Vagina (tissue), 2 donors: Measurements from ENCODE around the gene PRR23B. TPM values are rescaled to one million over a fixed set of nuclear protein-coding genes. Genes with fewer than 3 reads are reported as not detected.

Experiments used
- DNase-seq, 2 donors: peaks; one replicate each; pipeline ENCODE4 v3.0.0-alpha.2; 2017; ENCODE audit errors: extremely low spot score in 2 of 2
- H3K27ac ChIP-seq: fragments of 200-600 bp; sonication (generic); one replicate; pipeline ENCODE4 v1.5.1; 2019
- H3K27me3 ChIP-seq: fragments of 200-600 bp; sonication (generic); one replicate; pipeline ENCODE4 v1.5.1; 2019
- H3K36me3 ChIP-seq, 2 donors: fragments of 200-600 bp; sonication (generic); one replicate each; pipeline ENCODE4 v1.5.1; 2017 to 2019
- H3K4me1 ChIP-seq: fragments of 200-600 bp; sonication (generic); one replicate; pipeline ENCODE4 v1.5.1; 2019
- H3K4me3 ChIP-seq, 2 donors: fragments of 200-600 bp; sonication (generic); 1 replicate in 1 of 2; 2 replicates in 1 of 2; pipeline ENCODE4 v1.5.1; 2016 to 2019
- H3K9me3 ChIP-seq: fragments of 200-600 bp; sonication (generic); one replicate; pipeline ENCODE4 v1.5.1; 2019
- CTCF ChIP-seq, 3 experiments: fragments of 450-650 bp in 2 of 3; fragments of 200-600 bp in 1 of 3; sonication (generic) in 1 of 3; IDR thresholded peaks; one replicate each; pipeline ENCODE4 v1.5.1; 2017 to 2019; ENCODE audit warnings: antibody characterized with exemption in 3 of 3, mild to moderate bottlenecking in 2 of 3, moderate library complexity in 2 of 3
- POLR2A ChIP-seq, 2 donors: fragments of 450-650 bp; IDR thresholded peaks; one replicate each; pipeline ENCODE4 v1.6.1; 2017; ENCODE audit warnings: antibody characterized with exemption in 2 of 2, mild to moderate bottlenecking in 2 of 2, moderate library complexity in 2 of 2
- POLR2AphosphoS5 ChIP-seq, 2 donors: sonication (generic); formaldehyde crosslinking; IDR thresholded peaks; one replicate each; pipeline ENCODE4 v1.9.0; 2017; ENCODE audit warnings: antibody characterized with exemption in 2 of 2, mild to moderate bottlenecking in 2 of 2, low read depth in 1 of 2; ENCODE audit not compliant: insufficient read depth in 1 of 2
- intact Hi-C: fragments of 100-400 bp; cut with DNase I; formaldehyde crosslinking; loops from one replicate; pipeline ENCODE4 v1.15.1; 2023
- total RNA-seq: library from RNA; depleted of rRNA; stranded (reverse); fragments of >200 nt; gene quantifications from one replicate; pipeline ENCODE4 v1.2.3, GENCODE V29; 2016

The PRR23B gene
- total RNA-seq, 1 donor from 2014 or later: not detected

DNA sequence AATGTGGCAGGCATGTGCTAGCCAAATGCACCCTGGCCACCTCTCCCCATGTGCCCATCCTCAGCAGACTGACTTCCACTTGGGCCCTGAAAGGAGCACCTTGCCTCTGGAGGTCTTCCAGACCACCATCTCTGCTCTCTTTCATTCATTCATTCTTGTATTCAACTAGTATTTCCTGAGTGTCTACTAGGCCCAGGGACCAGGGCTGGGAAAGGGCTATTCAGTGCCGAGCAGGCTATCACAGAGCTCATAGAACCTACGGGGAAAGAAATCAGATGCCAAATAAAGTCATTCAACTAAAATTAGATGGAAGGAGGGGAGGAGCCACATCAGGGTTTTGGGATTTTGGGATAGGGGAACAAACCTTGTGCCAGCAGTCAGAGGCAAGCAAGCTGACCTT lies 33.5 kb downstream of the PRR23B start:
- TF ChIP-seq CTCF (IDR thresholded peaks at IDR 0.05) (no peak), POLR2AphosphoS5 (IDR thresholded peaks at IDR 0.05; ENCODE audit: insufficient read depth in 1 of 2, low read depth in 1 of 2) (no peak), POLR2A (IDR thresholded peaks at IDR 0.05) (no peak)
- no peak overlapping the region for H3K4me3 ChIP-seq
- no peaks in the 10 kb centered on the region for H3K4me1 ChIP-seq
- H3K27ac ChIP-seq: no peak overlapping the region
- intact Hi-C loops: no loop called here
- no peaks in the 10 kb centered on the region for H3K27me3 ChIP-seq
- no peak for DNase-seq
- no peaks in the 10 kb centered on the region for H3K9me3 ChIP-seq
- H3K36me3 ChIP-seq: no peaks in the 10 kb centered on the region

GRCh38 chr3:138985932-138986331 lies 34.8 kb downstream of the PRR23B start:
- Histone ChIP-seq H3K36me3 (no peaks in the 10 kb centered on the region), H3K9me3 (no peaks in the 10 kb centered on the region), H3K27me3 (no peaks in the 10 kb centered on the region), H3K4me1 (no peaks in the 10 kb centered on the region), H3K27ac (no peak overlapping the region), H3K4me3 (no peak overlapping the region)
- intact Hi-C loops: no loop called here
- TF ChIP-seq POLR2AphosphoS5 (IDR thresholded peaks at IDR 0.05; ENCODE audit: insufficient read depth in 1 of 2, low read depth in 1 of 2): no peak
- TF ChIP-seq CTCF (IDR thresholded peaks at IDR 0.05): no peak
- no peak for TF ChIP-seq POLR2A (IDR thresholded peaks at IDR 0.05)
- DNase-seq: no peak

DNA sequence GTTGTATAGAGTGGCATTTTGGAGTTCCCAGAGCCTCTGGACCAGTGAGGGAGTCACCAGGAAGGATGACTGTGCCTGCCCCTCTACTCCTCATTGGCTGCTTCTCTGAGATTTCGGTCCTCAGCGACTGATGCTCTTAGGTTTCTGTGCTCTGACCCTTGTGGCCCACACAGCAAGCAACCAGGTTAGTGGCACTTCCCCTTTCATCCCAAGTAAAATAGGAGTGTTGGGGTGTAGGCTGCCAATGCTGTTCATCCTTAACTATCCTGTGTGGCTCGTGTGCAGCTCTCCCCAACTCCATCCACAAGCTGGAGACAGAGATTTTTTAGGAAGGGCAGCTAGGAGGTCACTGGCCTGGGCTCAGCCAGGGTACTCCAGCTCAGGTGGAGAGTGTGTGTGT lies 35.9 kb downstream of the PRR23B start:
- TF ChIP-seq CTCF (IDR thresholded peaks at IDR 0.05) (no peak), POLR2A (IDR thresholded peaks at IDR 0.05) (no peak), POLR2AphosphoS5 (IDR thresholded peaks at IDR 0.05; ENCODE audit: insufficient read depth in 1 of 2, low read depth in 1 of 2) (no peak)
- H3K36me3 ChIP-seq: no peaks in the 10 kb centered on the region
- H3K4me1 ChIP-seq: no peaks in the 10 kb centered on the region
- no peaks in the 10 kb centered on the region for H3K27me3 ChIP-seq
- intact Hi-C loops: no loop called here
- DNase-seq: no peak
- no peaks in the 10 kb centered on the region for H3K9me3 ChIP-seq
- no peak overlapping the region for H3K27ac ChIP-seq
- H3K4me3 ChIP-seq: no peak overlapping the region

- no peak overlapping the region for H3K27ac ChIP-seq
- intact Hi-C loops: no loop called here
- no peaks in the 10 kb centered on the region for H3K9me3 ChIP-seq
- no peak overlapping the region for H3K4me3 ChIP-seq
- no peaks in the 10 kb centered on the region for H3K4me1 ChIP-seq
- TF ChIP-seq POLR2AphosphoS5 (IDR thresholded peaks at IDR 0.05; ENCODE audit: insufficient read depth in 1 of 2, low read depth in 1 of 2): no peak
- no peak for TF ChIP-seq POLR2A (IDR thresholded peaks at IDR 0.05)
- TF ChIP-seq CTCF (IDR thresholded peaks at IDR 0.05): no peak
- no peaks in the 10 kb centered on the region for H3K36me3 ChIP-seq
- H3K27me3 ChIP-seq: no peaks in the 10 kb centered on the region
- no peak for DNase-seq
Measured at GRCh38 chr3:138976047-138976446, 44.7 kb downstream of the PRR23B start.

DNA sequence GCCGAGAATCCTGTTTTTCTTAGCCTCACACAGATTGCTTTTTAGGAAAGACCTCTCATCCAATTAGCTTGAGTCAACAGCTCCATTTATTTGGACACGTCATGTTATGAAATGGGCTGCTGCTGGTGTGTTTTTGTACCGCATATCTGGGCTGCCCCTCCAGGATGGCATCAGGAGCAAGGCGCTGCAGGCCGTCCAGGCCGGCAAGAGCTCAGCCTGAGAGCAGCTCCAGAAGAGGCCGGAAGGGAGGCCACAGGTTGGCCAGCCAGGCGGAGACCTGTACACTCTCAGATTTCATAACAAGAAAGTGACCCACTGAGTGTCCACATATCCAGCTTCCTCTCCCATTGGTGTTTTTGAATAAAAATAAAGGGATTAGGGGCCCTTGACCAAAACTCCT lies 45.4 kb downstream of the PRR23B start:
- Histone ChIP-seq H3K4me1 (no peaks in the 10 kb centered on the region), H3K36me3 (no peaks in the 10 kb centered on the region), H3K27ac (no peak overlapping the region), H3K27me3 (no peaks in the 10 kb centered on the region), H3K9me3 (no peaks in the 10 kb centered on the region), H3K4me3 (no peak overlapping the region)
- intact Hi-C loops: no loop called here
- TF ChIP-seq POLR2A (IDR thresholded peaks at IDR 0.05): no peak
- no peak for DNase-seq

GRCh38 chr3:138974462-138974861 lies 46.3 kb downstream of the PRR23B start:
- H3K27me3 ChIP-seq: no peaks in the 10 kb centered on the region
- H3K4me1 ChIP-seq: no peaks in the 10 kb centered on the region
- no peaks in the 10 kb centered on the region for H3K9me3 ChIP-seq
- no peak overlapping the region for H3K27ac ChIP-seq
- no peaks in the 10 kb centered on the region for H3K36me3 ChIP-seq
- DNase-seq: no peak
- TF ChIP-seq POLR2A (IDR thresholded peaks at IDR 0.05) (no peak), CTCF (IDR thresholded peaks at IDR 0.05) (no peak)
- intact Hi-C loops: no loop called here
- H3K4me3 ChIP-seq: no peak overlapping the region
